A172 (cell line): ENCODE data around the gene RCOR1. TPM values are rescaled to one million over a fixed set of nuclear protein-coding genes. Genes with fewer than 3 reads are reported as not detected.

Experiments
- DNase-seq: peaks from one replicate; pipeline ENCODE4 v3.0.0-alpha.2; 2015; ENCODE audit warnings: low spot score
- total RNA-seq: library from RNA; depleted of rRNA; stranded (reverse); fragments of >200 nt; shearing (Covaris generic); gene quantifications from 2 replicates; pipeline ENCODE4 v1.2.3, GENCODE V29; 2014

RCOR1 gene
- total RNA-seq, 1 experiment from 2014 or later, result 11.1 TPM

DNA sequence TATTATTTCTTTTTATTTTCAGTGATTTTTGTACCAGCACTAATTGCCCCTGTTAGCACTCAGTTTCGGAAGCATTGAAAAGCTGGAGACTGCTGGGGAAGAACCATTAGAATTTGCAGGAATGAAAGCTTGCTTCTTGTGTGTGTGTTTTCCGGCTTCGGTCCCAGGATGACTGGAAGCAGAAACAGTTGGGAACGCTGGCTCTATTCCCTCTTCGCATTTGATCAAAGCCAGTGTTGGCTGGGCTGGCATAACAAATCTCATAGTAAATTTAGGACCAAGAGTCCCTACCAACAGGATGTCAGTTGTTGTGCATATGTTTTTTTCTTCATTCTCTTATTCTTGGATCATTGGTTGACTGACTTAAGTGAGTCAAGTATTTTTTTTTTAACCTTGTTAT is 131.2 kb downstream of the RCOR1 start:
- DNase-seq, result no peak

DNA sequence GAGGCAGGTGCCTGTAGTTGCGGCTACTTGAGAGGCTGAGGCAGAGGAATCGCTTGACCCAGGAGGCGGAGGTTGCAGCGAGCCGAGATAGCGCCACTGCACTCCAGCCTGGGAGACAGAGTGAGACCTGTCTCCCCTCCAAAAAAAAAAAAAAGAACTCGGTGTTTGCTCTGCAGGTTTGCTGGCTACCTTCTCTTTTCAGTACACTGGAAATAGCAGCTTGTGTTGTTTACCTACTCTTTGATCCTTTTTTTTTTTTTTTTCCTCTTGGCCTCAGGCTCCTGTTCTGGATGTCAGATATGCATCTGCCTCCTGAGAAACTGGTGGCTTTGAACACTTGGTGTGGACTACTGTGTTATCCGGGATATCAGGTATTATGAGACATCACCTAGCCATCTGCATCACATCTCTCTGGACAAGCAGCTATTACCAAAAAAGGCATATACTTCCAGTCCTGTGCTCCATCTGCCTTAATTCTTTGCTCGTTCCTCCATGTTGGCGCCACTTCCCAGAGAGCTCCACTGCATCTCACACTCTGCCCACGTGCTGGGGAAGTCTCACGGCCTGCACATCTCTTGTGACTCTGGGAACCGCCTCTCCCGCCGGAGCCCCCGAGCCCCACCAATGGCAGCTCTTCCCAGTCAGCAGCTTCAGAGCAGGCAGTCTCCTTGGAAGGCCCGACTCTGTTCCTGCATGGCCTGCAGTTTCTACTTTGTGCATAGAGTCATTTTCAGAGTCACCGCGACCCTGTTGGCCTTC is 133.9 kb downstream of the RCOR1 start:
- no peak for DNase-seq

DNA sequence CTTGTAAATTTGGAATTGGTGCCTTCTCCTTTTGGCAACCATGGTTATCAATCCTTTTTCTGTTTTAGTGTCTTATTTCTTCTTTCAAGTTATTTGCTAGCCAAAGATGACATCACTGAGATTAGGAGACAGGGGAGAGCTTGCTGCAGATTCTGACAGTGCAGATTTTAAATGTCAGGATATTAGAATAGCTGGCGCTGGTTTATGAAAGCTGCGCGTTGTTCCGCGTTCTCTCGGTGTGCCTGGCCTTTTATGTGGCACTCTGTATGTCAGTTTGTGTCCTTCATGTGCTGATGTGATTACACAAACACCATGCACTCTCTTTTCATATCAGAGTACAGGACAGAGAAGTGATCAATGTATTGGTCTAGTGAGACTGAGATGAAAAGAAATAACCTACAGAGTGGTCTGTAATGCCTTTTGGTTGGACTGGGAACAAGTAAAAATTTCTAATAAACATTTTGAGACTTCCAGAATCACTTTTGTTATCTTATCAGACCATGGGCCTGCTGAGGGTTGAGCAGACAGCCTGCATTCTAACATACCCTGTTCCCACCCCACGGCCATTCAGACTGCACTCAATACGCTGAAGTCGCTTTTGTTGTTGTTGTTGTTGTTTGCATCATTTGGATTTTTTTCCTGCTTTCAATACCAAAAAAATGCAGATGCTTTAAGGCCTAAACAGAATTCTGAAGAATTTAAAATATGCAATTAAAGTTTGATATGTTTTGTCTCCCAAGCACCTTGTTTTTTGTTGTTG is 135.1 kb downstream of the RCOR1 start:
- no peak for DNase-seq

DNA sequence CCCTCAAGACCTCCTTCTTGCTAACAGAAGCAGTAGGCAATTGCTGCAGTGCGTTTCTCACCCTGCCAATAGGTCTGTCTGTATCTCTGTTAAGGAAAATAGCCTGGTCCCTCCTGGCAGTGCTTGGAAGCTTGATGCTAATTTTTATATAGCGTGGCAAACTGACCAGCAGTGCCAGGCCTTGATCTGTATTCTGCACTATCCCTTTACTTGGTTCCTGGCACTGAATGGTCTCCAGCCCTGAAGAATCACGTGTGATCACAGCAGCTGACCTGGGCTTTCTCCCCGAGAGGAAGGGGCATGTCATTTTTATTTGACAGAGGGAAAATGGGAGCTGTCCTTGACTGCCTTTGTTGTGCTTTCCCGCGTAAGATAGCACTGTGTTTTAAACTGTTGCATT is 136.1 kb downstream of the RCOR1 start:
- DNase-seq, result no peak

DNA sequence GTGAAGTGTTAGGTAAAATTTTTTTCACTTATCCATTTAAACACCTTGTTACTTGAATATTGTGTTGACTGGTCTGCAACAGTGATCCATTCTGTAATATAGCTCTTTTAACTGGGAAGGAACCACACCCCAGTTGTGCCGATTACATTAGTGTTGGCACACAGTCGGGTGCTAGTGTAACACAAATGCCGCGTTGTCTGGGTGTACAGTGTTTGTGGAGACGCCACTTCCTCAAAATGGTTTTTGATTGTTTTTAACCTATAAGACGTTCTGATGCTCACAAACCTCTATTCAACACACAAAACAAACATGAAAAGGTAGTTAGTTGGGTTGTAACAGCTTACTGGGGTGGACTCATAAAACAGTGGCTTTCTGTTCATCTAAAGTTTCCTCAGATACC is 136.8 kb downstream of the RCOR1 start:
- DNase-seq, result no peak

DNA sequence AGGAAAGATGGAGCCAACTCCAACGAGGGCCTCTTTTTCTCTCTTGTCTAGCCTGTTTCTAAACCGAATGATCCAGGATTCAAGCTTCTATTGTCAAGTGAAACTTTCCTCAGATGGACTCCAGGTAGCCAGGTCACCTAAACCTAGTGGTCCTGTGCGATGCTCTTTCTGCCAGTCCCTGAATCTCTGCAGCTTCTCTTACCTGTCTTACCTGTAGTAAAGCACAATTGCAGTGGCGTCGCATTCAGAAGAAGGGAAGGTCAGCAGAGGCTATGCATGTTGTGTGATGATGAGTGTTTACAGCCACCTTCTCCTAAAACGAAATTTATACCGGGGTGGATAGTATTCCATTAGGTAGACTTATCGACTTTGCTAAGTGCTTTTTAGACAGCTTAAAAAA is 137.4 kb downstream of the RCOR1 start:
- no peak for DNase-seq

DNA sequence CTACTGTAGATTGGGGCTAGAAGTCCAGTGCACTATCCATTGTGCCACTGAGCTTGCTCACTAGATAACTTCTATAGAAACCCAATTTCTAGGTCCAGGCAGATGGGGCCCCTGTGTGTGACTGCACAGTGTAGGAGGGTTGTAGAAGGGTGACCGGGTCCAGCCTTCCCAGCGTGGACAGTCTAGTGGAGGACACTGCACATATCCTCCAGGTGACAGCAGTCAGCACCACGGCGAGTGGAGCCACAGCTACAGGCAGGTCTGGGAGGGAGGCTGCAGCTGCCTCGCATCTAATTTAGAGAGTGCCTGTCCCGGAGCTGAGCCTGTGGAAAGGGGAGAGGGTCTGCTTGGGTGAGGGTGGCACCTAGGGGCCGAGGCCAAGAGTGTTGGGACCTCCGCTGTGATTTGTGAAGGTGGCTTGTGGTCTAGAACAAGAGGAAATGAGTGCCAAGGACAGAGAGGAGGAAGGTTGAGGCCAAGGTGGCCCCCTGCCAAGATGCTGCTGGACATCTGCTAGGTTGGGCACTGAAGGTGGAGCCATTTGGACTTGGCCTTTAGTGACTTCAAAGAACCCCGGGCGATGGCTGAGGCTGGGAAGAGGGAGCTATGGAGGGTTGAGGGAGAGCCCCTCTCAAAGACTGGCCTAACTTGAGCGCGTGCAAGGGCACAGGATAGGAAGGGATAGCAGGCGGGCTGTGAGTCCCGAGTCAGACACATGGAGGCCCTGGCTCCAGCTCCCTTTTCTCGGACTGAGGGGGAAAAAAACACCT is 138.8 kb downstream of the RCOR1 start:
- no peak for DNase-seq

DNA sequence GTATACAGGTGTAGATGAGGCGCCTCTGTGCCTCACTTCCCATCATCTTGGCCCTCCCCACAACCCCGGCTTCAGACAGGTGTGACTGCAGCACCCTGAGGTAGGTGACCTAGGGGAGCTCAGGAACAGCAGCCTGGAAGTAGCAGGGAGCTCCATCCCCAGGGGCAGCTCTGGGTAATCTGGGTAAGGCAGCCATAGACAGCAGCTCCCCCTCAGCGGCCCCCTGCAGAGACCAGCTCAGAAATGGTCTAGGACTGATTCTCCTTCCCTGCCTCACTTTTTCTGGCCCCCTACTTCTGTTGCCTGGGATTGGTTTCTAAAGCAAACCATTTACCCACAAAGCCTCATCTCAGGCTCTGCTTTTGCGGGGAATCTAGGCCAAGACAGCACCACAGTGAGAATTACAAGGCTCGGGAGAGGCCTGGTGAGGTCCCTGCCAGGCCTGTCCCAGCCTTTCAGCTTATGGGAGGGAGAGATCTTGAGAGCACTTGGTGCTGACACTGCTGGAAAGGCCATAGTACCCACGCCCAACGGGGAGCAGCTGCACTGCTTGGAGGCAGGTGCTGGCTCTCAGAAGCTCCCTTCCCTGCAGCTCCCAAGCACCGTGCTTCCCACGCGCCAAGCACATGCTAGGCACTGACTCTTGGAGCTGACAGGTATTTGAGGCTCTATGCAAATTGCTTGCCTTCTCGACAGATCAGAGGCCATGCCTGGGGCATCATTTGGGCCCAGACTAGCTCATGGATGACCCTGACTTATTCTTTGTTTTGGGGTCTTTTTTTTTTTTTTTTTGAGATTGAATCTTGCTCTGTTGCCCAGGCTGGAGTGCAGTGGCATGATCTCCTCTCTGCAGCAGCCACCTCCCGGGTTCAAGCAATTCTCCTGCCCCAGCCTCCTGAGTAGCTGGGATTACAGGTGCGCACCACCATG is 139.7 kb downstream of the RCOR1 start:
- no peak for DNase-seq

DNA sequence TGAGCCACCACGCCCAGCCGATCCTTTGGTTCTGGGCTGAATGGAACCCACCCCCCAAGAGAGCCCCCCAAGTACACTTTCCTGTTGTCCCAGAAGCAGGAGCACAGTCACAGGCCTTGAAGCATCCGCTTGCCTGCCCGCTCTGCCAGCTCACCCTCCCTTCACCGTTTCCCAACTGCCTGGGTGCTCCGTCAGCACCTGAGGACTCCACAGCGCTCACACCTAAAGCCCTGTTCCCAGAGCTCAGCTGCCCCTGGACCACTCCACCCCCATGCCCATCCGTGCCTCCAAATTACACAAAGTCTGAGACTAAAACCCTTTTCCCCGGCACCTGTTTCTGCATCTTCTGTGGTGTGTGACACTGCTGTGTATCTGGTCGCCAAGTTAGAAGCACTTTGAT is 140.5 kb downstream of the RCOR1 start:
- DNase-seq, result no peak

DNA sequence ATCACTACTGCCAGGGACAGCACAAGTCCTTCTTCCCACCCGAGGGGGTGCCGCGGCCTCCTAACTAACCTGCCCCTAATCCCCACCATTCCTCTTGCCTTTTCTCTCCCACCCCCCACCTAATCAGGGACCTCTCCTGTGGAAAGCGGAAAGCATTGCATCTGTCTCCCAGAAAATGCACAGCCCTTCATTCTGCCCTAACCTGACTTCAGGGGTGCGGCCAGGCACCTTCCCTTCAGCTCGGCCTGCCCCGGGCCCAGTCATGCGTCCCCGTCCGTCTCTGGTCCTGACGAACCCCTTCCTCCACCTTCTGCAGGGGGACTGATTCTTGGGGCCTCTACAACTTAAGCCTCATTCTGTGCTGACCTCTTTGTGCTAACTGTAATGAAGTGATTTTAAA is 140.9 kb downstream of the RCOR1 start:
- no peak for DNase-seq

DNA sequence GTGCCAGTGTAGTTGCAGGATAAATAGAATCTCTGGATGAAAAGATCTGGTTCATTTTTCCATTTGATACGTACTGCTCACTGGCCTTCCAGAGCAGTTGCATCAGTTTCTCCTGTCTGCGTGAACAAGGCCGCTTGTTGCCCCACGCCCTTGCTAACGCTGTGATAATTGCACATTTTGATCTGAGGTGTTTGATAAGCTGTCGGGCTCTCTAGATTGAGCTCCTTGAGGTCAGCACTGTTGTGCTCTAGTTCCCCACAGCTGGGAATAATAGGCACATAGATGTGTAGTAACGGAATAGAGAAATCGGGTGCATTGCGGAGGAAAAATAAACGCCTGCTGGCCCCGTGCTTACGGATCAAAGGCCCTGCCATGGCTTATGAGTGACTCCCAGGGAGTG is 142.0 kb downstream of the RCOR1 start:
- DNase-seq, result no peak

DNA sequence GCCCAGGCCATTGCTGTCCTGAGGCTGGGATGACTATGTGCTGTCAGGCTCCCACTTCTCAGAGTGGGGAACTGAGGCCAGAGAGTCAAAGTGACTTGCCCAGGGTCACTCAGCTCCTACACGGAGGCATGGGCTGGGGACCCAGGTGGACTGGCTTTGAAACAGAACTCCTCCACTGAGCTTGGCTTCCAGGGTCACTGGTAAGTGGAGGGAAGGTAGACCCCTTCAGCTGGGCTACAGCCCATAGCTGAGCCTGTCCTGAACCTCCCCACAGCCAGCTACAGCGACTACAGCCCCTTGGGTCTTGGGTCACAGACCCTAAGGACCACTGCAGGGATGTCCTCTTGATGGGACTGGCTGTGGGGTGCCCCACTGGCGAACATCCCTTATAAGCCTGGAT is 144.5 kb downstream of the RCOR1 start:
- no peak for DNase-seq

DNA sequence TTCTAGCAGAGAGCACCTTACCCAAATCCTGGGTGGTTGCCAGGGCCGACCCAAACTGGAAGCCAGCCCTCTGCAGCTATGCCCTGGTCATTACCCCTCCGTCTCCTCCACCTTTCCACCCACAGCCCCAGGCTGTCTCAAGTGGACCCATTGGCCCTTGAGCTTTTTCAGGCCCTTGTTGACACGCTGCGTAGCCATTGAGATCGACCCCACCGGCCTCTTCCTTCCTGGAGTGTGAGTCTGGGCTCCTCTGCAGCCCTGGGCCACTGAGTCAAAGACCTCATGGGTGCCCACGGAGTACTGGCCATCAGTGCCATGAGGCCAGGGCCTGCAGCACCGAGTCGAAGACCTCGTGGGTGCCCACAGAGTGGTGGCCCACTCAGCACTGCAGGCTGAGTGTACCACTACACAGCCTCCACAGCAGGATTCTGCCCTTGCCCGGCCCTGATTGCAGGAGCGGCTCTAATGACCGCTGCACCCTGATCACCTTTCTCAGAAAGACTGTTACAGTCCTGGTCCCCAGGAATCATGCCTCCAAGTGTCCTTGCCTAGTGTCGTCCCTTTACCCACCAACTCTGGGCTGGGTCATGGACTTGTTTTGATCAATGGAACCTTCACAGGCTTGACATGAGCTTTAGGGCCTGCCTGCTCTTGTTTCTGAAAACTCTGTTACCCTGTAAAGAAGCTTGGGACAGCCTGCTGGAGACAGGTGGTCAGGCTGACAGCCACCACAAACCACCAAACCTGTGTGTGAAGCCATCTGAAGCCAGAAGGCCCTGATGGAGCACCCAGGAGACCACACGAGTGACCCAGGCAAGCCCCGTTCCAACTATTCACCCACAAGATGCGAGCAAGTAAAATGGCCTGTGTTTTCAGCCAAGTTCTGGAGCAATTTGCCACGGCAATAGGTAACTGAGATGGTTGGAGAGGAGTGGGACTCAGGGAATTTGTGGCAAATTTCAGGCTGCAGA is 145.2 kb downstream of the RCOR1 start:
- DNase-seq, result no peak

DNA sequence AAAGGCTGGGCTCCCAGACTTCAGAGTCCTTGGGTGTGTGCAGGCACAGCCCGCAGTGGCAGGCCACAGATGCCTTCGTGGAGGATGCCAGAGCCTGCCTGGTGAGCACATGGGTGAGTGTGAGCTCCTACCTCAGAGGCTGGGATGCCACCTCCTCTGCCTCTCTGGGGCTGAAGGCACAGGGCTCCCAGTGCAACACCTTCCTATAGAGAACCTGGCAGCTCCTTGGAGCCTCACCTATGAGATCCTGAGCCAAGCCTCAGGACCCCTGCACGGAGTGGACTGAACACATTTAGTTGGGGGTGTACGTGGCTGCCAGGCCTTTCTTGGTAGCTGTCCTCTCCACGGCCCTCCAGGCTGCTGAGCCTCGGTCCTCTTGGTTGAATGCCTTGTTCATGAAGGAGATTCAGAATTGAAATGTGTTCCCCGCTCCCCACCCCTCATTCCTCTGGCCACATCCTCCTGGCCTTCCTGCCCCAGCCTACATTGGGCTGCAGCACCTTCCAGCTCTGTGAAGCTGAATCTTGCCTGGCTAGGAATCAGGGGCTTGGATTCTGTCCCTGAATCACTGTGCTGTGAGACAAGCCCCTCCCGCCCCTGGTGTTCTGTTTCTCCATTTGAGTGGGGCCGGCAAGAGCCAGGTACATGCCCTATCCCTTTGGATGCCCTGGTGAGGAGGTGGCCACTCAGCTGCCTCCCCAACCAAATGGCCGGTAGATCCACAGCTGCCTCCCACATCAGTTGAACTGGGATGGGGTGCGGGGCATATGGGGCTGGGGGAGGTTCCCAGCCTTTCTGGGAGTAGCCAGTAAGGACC is 146.1 kb downstream of the RCOR1 start:
- no peak for DNase-seq

DNA sequence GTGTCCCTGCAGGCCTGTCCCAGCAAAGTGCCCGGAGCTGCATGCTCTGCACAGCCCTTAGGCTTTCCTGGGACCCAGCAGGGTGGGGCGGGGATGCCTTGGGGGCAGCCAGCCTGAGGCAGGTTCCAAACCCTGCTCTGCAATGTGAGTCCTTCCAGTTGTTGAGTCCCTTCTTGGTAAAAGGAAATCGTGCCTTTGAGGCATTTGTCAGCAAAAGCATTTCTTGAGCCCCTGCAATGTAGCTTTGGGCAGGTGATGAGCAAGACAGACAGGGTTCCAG is 146.7 kb downstream of the RCOR1 start:
- no peak for DNase-seq

DNA sequence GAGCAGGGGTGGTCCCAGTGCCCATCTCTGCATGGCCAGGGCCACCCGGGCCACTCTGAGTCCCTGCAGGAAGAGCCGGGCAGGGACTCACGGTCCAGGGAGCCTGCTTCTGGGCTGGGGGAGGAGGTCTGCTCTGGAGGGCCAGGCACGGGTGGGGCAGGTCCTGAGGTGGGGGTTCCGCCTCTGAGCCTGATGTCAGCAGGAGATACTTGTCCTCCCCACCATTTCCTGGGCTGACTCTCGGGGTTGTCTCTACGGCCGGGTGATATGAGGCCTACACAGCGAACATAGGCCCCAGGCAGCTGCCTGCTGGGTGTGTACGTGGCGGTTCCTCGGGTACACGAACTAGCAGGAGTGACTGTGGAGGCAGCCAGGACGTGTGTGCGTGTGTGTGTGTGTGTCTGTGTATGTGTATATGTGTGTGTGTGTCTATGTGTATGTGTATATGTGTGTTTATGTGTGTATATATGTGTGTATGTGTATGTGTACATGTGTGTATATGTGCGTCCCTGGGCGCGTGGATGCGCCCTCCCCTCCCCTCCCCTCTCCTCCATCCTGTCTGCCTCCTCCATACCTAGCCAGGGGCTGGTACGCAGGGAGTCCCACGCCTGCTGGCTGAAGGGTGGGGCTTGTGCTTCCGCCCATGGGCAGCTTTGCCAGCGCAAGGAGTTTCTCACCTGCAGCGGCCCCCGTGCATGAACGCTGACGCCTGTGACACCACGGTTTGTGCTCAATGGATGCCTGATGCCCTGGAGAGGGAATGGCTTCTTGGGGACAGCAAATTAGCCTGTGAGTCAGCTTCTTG is 154.4 kb downstream of the RCOR1 start:
- DNase-seq, result no peak

DNA sequence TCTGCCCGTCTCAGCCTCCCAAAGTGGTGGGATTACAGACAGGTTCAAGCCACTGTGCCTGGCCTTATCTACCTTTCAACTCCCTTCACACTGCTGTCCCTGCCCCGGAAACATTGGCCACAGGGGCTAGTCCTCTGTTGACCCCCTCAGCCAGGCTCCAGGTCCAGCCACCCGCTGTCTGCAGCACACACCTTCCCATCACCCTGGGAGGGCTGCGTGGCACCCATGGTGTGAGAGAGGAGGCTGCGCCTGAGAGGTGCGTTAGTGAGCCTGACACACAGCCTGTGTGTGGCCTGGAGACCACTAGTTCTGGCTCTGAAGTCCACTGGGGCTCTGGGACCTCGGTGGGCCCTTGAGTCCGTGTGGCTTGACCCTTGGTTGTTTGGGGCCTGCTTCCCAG is 156.4 kb downstream of the RCOR1 start:
- no peak for DNase-seq

DNA sequence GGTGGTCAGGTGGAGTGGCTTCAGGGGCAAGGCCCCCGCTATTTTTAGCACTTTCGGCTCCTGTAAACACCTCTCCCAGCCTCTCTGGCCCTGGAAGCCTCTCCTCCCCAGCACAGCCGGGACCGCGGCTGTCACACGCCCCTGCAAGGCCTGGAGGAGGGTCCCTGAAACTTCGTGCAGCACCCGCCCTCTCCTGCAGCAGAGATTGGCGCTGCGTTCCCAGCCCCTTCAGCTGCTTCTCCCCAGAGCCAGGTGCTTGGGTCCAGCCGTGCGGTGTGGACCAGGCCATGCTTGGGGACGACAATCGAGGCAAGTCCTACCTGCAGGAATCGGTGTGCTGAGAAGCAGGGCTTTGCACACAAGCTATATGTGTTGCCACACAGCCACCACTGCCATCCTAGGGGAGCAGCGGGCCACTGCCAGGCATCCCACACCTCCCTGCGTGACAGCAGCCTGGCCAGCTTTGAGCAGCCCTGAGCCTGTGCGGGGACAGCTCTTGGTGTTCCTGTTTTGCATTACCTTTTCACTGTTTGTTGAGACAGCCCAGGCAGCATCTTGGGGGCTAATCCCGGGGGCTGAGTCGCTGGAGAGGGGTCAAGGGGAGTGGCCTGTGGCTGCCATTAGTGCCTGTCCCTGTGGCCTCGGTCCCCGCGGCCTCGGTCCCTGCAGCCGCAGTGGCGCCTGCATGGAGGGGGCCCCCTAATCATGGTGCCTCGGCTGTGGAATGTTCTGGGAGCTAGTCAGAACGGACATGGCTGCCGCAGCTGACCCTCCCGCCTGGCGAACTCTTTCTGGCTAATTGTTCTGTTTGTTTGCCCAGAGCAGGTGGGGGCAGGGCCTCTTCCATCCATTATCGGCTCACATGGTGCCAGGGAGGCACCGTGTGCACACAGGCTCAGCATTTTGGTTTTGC is 157.2 kb downstream of the RCOR1 start:
- DNase-seq, result no peak
